Thymus (tissue), 11 donors: ENCODE results near the gene CYP11A1. TPM values are rescaled to one million over a fixed set of nuclear protein-coding genes. Genes with fewer than 3 reads are reported as not detected.

Experiments used
- DNase-seq, 9 donors: peaks; one replicate each; pipeline ENCODE4 v3.0.0-alpha.2; 2013; ENCODE audit warnings: low spot score in 9 of 9, low read depth in 6 of 9, missing footprints in 1 of 9
- H3K27ac ChIP-seq, 2 donors: one replicate each; pipeline ENCODE4 v1.5.1; 2013; ENCODE audit warnings: control low read depth in 1 of 2, low read depth in 1 of 2, low read length in 1 of 2, mild to moderate bottlenecking in 1 of 2, moderate library complexity in 1 of 2
- H3K27me3 ChIP-seq, 2 donors: one replicate each; pipeline ENCODE4 v1.5.1; 2013; ENCODE audit warnings: low read length in 1 of 2; ENCODE audit not compliant: control insufficient read depth in 2 of 2, insufficient read depth in 1 of 2
- H3K36me3 ChIP-seq, 2 donors: one replicate each; pipeline ENCODE4 v1.5.1; 2013; ENCODE audit warnings: low read length in 1 of 2, mild to moderate bottlenecking in 1 of 2, moderate library complexity in 1 of 2; ENCODE audit not compliant: control insufficient read depth in 2 of 2, insufficient read depth in 2 of 2
- H3K4me1 ChIP-seq, 2 donors: one replicate each; pipeline ENCODE4 v1.5.1; 2013; ENCODE audit warnings: low read length in 2 of 2; ENCODE audit not compliant: control insufficient read depth in 2 of 2, insufficient read depth in 2 of 2
- H3K4me3 ChIP-seq, 2 donors: one replicate each; pipeline ENCODE4 v1.5.1; 2013; ENCODE audit warnings: low read length in 2 of 2, control low read depth in 1 of 2, mild to moderate bottlenecking in 1 of 2
- H3K9me3 ChIP-seq, 2 donors: one replicate each; pipeline ENCODE4 v1.5.1; 2013; ENCODE audit warnings: low read length in 1 of 2, mild to moderate bottlenecking in 1 of 2; ENCODE audit not compliant: control insufficient read depth in 2 of 2, insufficient read depth in 1 of 2
- WGBS: extraction: QIAGEN DNeasy Blood & Tissue Kit; methylation state at CpG from one replicate; pipeline ENCODE4 v1.1.7; 2013; 5-methylcytosine and 5-hydroxymethylcytosine counted together
- polyA plus RNA-seq: library from polyadenylated mRNA; stranded (reverse); fragments of 200-250 nt; gene quantifications from one replicate; pipeline ENCODE4 v1.2.3, GENCODE V29; 2013
- total RNA-seq: library from RNA; stranded (reverse); fragments of 120-200 nt; gene quantifications from one replicate; pipeline ENCODE4 v1.2.4, GENCODE V29; 2013
- donor health status: healthy.

CYP11A1 gene
- total and polyA plus RNA-seq, 2 donors: 0.66 to 1.0 TPM

DNA sequence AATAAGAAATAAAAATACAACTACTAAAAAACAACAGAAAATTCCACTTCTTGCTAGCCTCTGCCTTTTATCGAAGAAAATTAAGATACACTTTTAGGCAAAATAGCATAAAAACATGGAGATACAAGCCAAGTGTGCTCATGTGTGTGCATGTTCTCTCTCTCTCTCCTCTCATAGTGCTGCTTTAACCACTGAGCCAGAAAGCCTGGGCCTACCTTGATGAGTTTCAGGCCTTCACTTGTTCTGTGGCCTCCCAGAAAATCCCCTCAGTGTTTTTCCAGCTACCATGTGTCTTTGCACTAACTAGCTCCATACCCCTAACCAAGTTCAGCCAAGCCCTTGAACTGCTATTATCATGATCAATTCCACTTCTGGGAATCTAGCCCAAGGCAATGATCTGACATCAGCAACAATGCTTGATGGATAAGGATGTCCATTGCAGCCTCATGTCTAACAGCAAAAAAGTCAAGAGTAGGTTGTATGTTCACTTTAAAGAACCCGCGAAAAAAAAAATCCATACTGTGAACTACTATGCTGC, 18.1 kb downstream of the CYP11A1 start:
- Histone ChIP-seq H3K4me1 (no peaks in the 10 kb centered on the region), H3K36me3 (no peaks in the 10 kb centered on the region), H3K27me3 (peaks cover 0 to 2% of the 10 kb centered on the region in 2 donors), H3K27ac (no peak overlapping the region), H3K9me3 (peaks cover 0 to 5% of the 10 kb centered on the region in 2 donors), H3K4me3 (no peak overlapping the region)
- WGBS: 96% methylated on average over 3 of the region's 3 CpGs
- DNase-seq: peak in 1 of 9 donors; percentile 10

DNA sequence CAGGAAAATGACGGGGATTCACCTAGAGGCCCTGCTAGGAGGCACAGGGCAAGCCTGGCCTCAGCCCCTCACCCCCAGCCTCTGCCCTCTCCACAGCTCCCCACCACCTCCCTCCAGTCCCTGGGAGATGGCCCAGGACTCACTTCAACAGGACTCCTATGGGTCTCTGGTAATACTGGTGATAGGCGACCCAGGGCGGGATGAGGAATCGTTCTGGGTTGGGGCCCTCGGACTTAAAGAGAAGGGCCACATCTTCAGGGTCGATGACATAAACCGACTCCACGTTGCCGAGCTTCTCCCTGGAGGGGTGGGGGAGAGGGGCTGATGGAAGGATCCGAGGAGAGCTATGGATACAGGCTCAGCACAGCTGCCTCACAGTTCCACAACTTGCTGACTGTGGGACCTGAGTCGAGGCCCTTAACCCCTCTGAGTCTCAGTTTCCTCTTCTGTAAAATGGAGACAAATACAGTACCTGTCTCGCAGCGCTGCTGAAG, 19.6 kb downstream of the CYP11A1 start:
- Histone ChIP-seq H3K4me1 (no peaks in the 10 kb centered on the region), H3K9me3 (no peaks in the 10 kb centered on the region), H3K27ac (no peak overlapping the region), H3K36me3 (no peaks in the 10 kb centered on the region), H3K4me3 (no peak overlapping the region), H3K27me3 (peaks cover 0 to 2% of the 10 kb centered on the region in 2 donors)
- 94% methylated on average over 13 of the region's 13 CpGs for WGBS
- no peak for DNase-seq

DNA sequence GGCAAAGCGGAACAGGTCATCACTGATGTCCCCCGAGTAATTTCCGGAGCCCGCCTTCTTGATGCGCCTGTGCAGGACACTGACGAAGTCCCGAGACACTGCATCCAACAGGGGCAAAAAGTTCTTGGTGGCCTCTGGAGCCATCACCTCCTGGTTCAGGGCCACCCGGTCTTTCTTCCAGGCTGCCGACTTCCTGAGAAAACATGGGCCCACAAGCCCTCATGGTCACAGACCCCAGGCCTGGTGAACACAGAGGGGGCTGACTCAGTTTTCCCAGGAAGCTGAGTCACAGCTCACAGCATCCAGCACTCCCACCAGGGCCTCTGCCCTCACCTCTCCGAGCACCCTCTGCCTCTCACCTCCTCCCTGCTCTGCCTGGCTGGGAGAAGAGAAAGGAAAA, 22.4 kb downstream of the CYP11A1 start:
- 95% methylated on average over 10 of the region's 10 CpGs for WGBS
- Histone ChIP-seq H3K27me3 (no peaks in the 10 kb centered on the region), H3K27ac (no peak overlapping the region), H3K9me3 (no peaks in the 10 kb centered on the region), H3K4me3 (no peak overlapping the region), H3K4me1 (no peaks in the 10 kb centered on the region), H3K36me3 (no peaks in the 10 kb centered on the region)
- no peak for DNase-seq

DNA sequence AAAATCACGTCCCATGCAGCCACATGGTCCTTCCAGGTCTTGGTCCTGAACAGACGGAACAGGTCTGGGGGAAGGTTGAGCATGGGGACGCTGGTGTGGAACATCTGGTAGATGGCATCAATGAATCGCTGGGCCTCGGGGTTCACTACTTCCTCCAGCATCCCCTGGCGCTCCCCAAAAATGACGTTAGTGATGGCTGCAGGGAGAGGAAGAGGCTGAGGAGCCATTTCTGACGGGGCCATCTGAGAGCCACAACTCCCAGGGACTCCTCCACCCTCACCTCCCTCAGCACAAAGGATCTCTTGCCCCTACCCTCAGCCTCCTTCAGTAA, 23.7 kb downstream of the CYP11A1 start:
- no peaks in the 10 kb centered on the region for H3K4me1 ChIP-seq
- DNase-seq: no peak
- no peaks in the 10 kb centered on the region for H3K36me3 ChIP-seq
- no peak overlapping the region for H3K27ac ChIP-seq
- H3K4me3 ChIP-seq: no peak overlapping the region
- no peaks in the 10 kb centered on the region for H3K27me3 ChIP-seq
- 95% methylated on average over 8 of the region's 8 CpGs for WGBS
- H3K9me3 ChIP-seq: no peaks in the 10 kb centered on the region

DNA sequence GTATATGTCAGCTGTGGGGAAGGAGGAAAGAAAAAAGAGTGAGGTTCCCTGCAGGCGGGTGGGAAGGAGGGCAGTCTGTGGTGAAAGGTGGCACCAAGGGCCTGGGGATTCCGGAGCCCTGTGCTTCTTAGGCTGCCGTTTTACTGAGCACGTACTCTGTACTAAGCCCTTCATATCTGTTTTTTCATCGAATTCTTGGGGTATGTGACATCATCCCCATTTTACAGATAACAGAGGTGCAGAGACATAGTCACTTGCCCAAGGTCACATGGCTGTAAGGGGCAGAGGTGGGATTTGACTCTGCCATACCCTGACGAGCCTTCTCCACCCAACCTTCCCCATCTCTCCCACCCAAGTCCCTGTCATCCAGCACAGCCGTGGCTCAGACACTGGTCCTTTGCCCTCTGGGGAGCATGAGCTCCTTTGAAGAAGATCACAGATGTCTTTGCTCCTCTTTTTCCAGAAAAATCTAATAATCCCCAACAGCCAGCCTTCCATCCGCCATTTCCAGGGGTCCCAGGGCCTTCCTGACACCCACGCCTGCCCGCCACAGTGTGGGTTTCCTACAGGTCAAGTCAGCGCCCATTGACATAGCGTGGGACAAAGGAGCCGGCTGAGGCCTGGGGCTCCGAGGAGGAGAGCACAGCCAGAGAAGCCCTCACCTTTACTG, 24.2 kb downstream of the CYP11A1 start:
- WGBS: 97% methylated on average over 14 of the region's 14 CpGs
- no peak overlapping the region for H3K27ac ChIP-seq
- H3K4me1 ChIP-seq: no peaks in the 10 kb centered on the region
- H3K27me3 ChIP-seq: no peaks in the 10 kb centered on the region
- no peaks in the 10 kb centered on the region for H3K9me3 ChIP-seq
- H3K4me3 ChIP-seq: no peak overlapping the region
- no peak for DNase-seq
- H3K36me3 ChIP-seq: no peaks in the 10 kb centered on the region

DNA sequence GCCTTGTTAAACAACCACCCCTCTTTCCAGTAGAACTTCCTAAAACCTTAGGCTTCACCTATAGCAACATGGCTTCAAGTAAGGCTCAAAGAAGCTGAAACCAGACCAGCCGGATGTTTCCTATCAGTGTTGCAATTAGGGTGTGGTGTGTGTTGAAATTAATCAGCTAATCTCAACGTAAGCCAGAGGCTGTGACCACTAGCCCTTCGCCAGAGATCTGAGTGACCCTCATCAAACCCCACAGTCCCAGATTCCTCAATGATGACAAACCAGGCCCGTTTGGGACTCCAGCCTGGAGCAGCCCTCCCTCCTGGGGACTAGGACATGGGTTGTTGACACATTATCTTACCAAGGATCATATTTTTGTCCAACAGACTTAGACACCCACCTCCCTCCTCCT, 27.3 kb downstream of the CYP11A1 start:
- H3K4me1 ChIP-seq: no peaks in the 10 kb centered on the region
- no peaks in the 10 kb centered on the region for H3K27me3 ChIP-seq
- H3K9me3 ChIP-seq: no peaks in the 10 kb centered on the region
- no peak overlapping the region for H3K27ac ChIP-seq
- no peak overlapping the region for H3K4me3 ChIP-seq
- WGBS: 90% methylated on average over 4 of the region's 4 CpGs
- no peak for DNase-seq
- no peaks in the 10 kb centered on the region for H3K36me3 ChIP-seq

DNA sequence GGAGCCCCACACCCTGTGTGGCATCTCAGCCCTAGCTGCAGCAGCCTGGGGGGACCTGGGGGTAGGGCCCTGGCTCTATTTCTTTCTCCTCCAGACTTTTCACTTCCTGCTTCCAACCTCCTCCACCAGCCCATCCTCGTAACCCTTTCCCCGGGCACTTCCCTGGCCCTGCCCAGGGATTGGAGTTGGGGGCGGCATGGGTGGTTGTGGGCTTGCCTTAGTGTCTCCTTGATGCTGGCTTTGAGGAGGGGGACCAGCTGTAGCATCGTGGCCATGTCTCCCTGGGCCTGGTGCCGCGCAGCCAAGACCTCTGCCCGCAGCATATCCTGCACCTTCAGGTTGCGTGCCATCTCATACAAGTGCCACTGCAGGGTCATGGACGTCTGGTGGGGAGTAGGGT, 28.1 kb downstream of the CYP11A1 start:
- WGBS: 98% methylated on average over 9 of the region's 9 CpGs
- H3K36me3 ChIP-seq: no peaks in the 10 kb centered on the region
- no peak overlapping the region for H3K4me3 ChIP-seq
- no peak overlapping the region for H3K27ac ChIP-seq
- no peaks in the 10 kb centered on the region for H3K27me3 ChIP-seq
- no peaks in the 10 kb centered on the region for H3K4me1 ChIP-seq
- no peak for DNase-seq
- H3K9me3 ChIP-seq: peaks cover 0 to 5% of the 10 kb centered on the region in 2 donors

DNA sequence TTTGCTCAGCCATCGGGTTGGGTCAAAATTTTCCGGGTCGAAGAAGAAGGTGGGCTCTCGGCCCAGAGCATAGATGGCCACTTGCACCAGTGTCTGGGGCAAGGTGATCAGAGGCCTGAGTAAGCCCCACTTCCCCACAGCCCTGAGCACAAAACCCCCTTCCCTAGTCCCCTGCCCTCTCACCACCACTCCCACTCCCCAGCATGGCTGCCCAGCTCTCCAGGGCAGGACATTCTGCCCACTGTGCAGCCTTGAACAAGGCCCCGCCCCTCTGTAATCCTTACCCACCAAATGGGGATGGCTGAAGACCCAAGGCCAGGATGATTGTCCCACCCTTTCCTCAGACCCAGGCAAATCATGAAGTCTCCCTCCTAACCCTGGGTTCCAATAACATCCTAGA, 28.8 kb downstream of the CYP11A1 start:
- 93% methylated on average over 5 of the region's 5 CpGs for WGBS
- Histone ChIP-seq H3K9me3 (peaks cover 0 to 12% of the 10 kb centered on the region in 2 donors), H3K27ac (no peak overlapping the region), H3K36me3 (no peaks in the 10 kb centered on the region), H3K4me1 (no peaks in the 10 kb centered on the region), H3K27me3 (no peaks in the 10 kb centered on the region), H3K4me3 (no peak overlapping the region)
- no peak for DNase-seq

DNA sequence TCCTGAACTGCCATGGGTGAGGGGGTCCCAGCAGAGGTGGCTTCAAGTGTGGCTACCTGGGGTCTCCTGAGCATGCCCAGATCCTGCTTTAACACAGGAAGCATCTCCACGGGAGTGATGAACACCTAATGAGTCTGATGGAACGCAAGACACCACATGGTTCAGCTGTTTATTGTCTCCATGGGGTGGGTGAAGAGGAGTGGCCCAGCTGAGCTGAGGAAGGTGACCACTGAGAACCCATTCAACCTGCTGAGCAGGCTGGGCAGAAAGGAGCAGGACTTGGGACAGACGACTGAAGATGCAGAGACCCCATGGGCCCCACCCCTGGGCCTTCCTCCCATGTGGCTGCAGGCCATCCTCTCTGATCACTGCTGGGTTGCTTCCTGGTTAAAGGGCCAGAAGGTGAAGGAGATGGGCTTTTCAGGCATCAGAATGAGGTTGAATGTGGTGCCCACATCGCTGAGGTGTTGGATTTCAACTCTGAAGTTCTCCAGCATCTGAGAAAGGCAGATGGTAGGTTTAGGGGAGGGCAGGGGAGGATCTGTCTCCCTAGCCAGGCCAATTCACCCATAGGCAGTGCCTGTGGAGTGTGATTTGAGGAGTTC, 29.7 kb downstream of the CYP11A1 start:
- no peak for DNase-seq
- Histone ChIP-seq H3K9me3 (peaks cover 0 to 12% of the 10 kb centered on the region in 2 donors), H3K36me3 (no peaks in the 10 kb centered on the region), H3K27me3 (no peaks in the 10 kb centered on the region), H3K27ac (no peak overlapping the region), H3K4me1 (no peaks in the 10 kb centered on the region), H3K4me3 (no peak overlapping the region)
- 94% methylated on average over 4 of the region's 4 CpGs for WGBS
